Measurements from ENCODE around the gene PIK3CB.

DNA sequence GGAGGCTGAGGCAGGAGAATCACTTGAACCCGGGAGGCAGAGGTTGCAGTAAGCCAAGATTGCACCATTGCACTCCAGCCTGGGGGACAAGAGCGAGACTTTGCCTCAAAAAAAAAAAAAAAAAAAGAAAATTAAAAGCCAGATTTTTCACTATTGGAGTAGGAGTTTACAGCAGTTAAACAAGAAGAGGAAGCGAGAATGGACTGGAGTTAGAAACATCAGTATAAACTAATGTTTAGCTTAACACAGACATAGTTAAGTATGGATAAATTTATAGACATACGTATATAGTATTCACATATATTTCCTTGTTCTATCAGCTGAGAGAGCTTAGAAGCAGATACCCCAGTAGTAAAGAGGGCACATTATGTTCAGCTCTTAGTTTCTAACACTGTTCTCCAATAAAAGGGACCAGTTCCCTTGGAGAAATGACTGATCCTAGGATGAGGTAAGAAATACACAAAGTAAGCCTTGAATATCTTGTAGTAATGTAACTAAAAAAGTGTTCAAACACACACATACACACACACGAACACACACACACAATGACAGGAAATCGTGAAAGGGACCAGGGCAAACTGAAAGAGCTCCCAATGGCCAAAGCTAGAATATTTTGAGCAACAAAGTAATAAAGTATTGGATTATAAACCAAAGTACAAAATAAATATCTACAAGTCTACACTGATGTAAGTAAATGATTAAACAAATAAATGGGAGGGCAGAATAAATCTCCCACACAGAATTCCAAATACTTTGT is 25.1 kb downstream of the PIK3CB start:
- TF ChIP-seq, protein P1, sequence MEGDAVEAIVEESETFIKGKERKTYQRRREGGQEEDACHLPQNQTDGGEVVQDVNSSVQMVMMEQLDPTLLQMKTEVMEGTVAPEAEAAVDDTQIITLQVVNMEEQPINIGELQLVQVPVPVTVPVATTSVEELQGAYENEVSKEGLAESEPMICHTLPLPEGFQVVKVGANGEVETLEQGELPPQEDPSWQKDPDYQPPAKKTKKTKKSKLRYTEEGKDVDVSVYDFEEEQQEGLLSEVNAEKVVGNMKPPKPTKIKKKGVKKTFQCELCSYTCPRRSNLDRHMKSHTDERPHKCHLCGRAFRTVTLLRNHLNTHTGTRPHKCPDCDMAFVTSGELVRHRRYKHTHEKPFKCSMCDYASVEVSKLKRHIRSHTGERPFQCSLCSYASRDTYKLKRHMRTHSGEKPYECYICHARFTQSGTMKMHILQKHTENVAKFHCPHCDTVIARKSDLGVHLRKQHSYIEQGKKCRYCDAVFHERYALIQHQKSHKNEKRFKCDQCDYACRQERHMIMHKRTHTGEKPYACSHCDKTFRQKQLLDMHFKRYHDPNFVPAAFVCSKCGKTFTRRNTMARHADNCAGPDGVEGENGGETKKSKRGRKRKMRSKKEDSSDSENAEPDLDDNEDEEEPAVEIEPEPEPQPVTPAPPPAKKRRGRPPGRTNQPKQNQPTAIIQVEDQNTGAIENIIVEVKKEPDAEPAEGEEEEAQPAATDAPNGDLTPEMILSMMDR (IDR thresholded peaks at IDR 0.05; ENCODE audit: poor library complexity): no peak
- no peak for TF ChIP-seq EZH2 (IDR thresholded peaks at IDR 0.05; ENCODE audit: borderline replicate concordance)

All from hepatocyte (in vitro differentiated cells).